HCT116 (cell line): Measurements from ENCODE around the gene BRICD5. TPM values are rescaled to one million over a fixed set of nuclear protein-coding genes. Genes with fewer than 3 reads are reported as not detected.

Experiments
- ATAC-seq: fragments of 200-7000 bp; cut with Tn5 transposase; 2 replicates; pipeline ENCODE4 v1.9.1; 2020; ENCODE audit warnings: mild to moderate bottlenecking, moderate library complexity
- BruUV-seq: library from RNA; stranded (reverse); fragments of 400-500 nt; replicated peaks from 2 replicates; lab custom pipeline; 2021; lab: Mats Ljungman, UMichigan
- CTCF ChIA-PET: fragments of 300-600 bp; sonication (Branson Sonifier 250); formaldehyde crosslinking; loops from one replicate; lab custom pipeline; 2021; ENCODE audit warnings: antibody characterized with exemption; lab: Charles Lee
- POLR2A ChIA-PET: fragments of 300-600, 350-600 bp; sonication (Branson Sonifier 250); formaldehyde crosslinking; loops from one replicate; lab custom pipeline; 2021; ENCODE audit warnings: antibody characterized with exemption; lab: Charles Lee
- RAD21 ChIA-PET, 2 experiments: fragments of 300-600 bp; sonication (Branson Sonifier 250); formaldehyde crosslinking; loops; one replicate each; lab custom pipeline; 2023; ENCODE audit warnings: low total read pairs in 2 of 2; ENCODE audit not compliant: uncharacterized antibody in 2 of 2, unreplicated experiment in 2 of 2, low non-redundant PET in 1 of 2; lab: Charles Lee
- DNase-seq: peaks from one replicate; pipeline ENCODE4 v3.0.0-alpha.2; 2010; ENCODE audit warnings: low read depth, low spot score
- H2AFZ ChIP-seq: fragments of 200-600 bp; shearing (Covaris generic), sonication (generic); 2 replicates; pipeline ENCODE4 v1.6.1; 2017; ENCODE audit warnings: low read depth, mixed run types, mixed read lengths, antibody characterized with exemption, low read length; ENCODE audit not compliant: poor library complexity, severe bottlenecking
- H3K27ac ChIP-seq: 2 replicates; pipeline ENCODE4 v1.5.1; 2012; ENCODE audit warnings: low read depth, low read length
- H3K27me3 ChIP-seq: fragments of 200-600 bp; sonication (generic); 2 replicates; pipeline ENCODE4 v1.6.1; 2016; ENCODE audit warnings: mixed run types, low read length, mixed read lengths; ENCODE audit not compliant: insufficient read depth
- H3K36me3 ChIP-seq, 2 experiments: fragments of 200-500 bp in 1 of 2; fragments of 200-600 bp in 1 of 2; sonication (Bioruptor generic) in 1 of 2; sonication (generic) in 1 of 2; 2 replicates each; pipeline versions ENCODE4 v1.5.1 to v1.6.1; 2014 to 2016; ENCODE audit warnings: low read length in 2 of 2, inconsistent platforms in 1 of 2, mixed read lengths in 1 of 2, mixed run types in 1 of 2; ENCODE audit not compliant: insufficient read depth in 2 of 2, control insufficient read depth in 1 of 2
- H3K4me1 ChIP-seq, 2 experiments: fragments of 200-600 bp in 1 of 2; sonication (generic) in 1 of 2; 2 replicates each; pipeline versions ENCODE4 v1.5.1 to v1.6.1; 2012 to 2017; ENCODE audit warnings: low read length in 2 of 2, inconsistent platforms in 1 of 2, mild to moderate bottlenecking in 1 of 2, mixed read lengths in 1 of 2, mixed run types in 1 of 2, moderate library complexity in 1 of 2; ENCODE audit not compliant: insufficient read depth in 2 of 2, control insufficient read depth in 1 of 2
- H3K4me2 ChIP-seq: fragments of 200-600 bp; sonication (generic); 2 replicates; pipeline ENCODE4 v1.6.1; 2017; ENCODE audit warnings: mixed run types, low read length, mixed read lengths
- H3K4me3 ChIP-seq, 2 experiments: fragments of 200-600 bp in 1 of 2; sonication (generic) in 1 of 2; replicated peaks in 1 of 2; 2 replicates each; pipeline ENCODE4 v1.5.1; 2011 to 2016; ENCODE audit warnings: low read length in 2 of 2, control low read depth in 1 of 2, low read depth in 1 of 2, mild to moderate bottlenecking in 1 of 2, mixed read lengths in 1 of 2, mixed run types in 1 of 2
- H3K79me2 ChIP-seq: fragments of 200-600 bp; sonication (generic); 2 replicates; pipeline ENCODE4 v1.6.1; 2017; ENCODE audit warnings: mild to moderate bottlenecking, mixed run types, low read length, moderate library complexity, mixed read lengths; ENCODE audit not compliant: insufficient read depth
- H3K9ac ChIP-seq: fragments of 200-600 bp; sonication (generic); 2 replicates; pipeline ENCODE4 v1.6.1; 2016; ENCODE audit warnings: low read length, mixed read lengths
- H3K9me2 ChIP-seq: fragments of 200-600 bp; sonication (generic), shearing (Covaris generic); 2 replicates; pipeline ENCODE4 v1.6.1; 2017; ENCODE audit warnings: mixed run types, mild to moderate bottlenecking, moderate library complexity; ENCODE audit not compliant: insufficient read depth
- H3K9me3 ChIP-seq, 2 experiments: fragments of 200-500 bp in 1 of 2; fragments of 200-600 bp in 1 of 2; sonication (Bioruptor generic) in 1 of 2; sonication (generic) in 1 of 2; 2 replicates each; pipeline ENCODE4 v1.6.1; 2014 to 2017; ENCODE audit warnings: low read length in 2 of 2, mixed read lengths in 2 of 2, inconsistent platforms in 1 of 2, low read depth in 1 of 2, mild to moderate bottlenecking in 1 of 2, mixed run types in 1 of 2, moderate library complexity in 1 of 2; ENCODE audit not compliant: control insufficient read depth in 1 of 2, insufficient read depth in 1 of 2
- H4K20me1 ChIP-seq: fragments of 200-600 bp; sonication (generic), shearing (Covaris generic); 2 replicates; pipeline ENCODE4 v1.6.1; 2017; ENCODE audit warnings: mixed run types, mild to moderate bottlenecking, moderate library complexity; ENCODE audit not compliant: insufficient read depth
- CBX3 ChIP-seq: IDR thresholded peaks from 2 replicates; pipeline ENCODE4 v1.6.1; 2012; ENCODE audit warnings: low read depth
- CTCF ChIP-seq, 3 experiments: fragments of 200-600 bp in 1 of 3; sonication (generic) in 1 of 3; IDR thresholded peaks in 2 of 3; conservative IDR thresholded peaks in 1 of 3; 2 replicates each; pipeline ENCODE4 v1.5.1; 2012 to 2017; ENCODE audit warnings: low read depth in 2 of 3, low read length in 2 of 3, antibody characterized with exemption in 1 of 3, borderline replicate concordance in 1 of 3, control low read depth in 1 of 3, mild to moderate bottlenecking in 1 of 3, mixed read lengths in 1 of 3, mixed run types in 1 of 3, moderate library complexity in 1 of 3; ENCODE audit not compliant: insufficient read depth in 1 of 3
- EGR1 ChIP-seq: IDR thresholded peaks from 2 replicates; pipeline ENCODE4 v1.6.1; 2012; ENCODE audit warnings: low read depth
- POLR2A ChIP-seq: IDR thresholded peaks from 2 replicates; pipeline ENCODE4 v1.7.0; 2011; ENCODE audit warnings: borderline replicate concordance; ENCODE audit not compliant: insufficient read depth, insufficient read length; ENCODE audit errors: extremely low read depth
- RAD21 ChIP-seq: IDR thresholded peaks from 2 replicates; pipeline ENCODE4 v1.6.1; 2012; ENCODE audit warnings: low read depth, mild to moderate bottlenecking
- SRF ChIP-seq: IDR thresholded peaks from 2 replicates; pipeline ENCODE4 v1.6.1; 2012; ENCODE audit warnings: low read depth
- ZFX ChIP-seq: fragments of 450-650 bp; IDR thresholded peaks from 2 replicates; pipeline ENCODE4 v1.6.1; 2017
- intact Hi-C: fragments of 100-400 bp; cut with micrococcal nuclease; formaldehyde crosslinking; loops from 2 replicates; pipeline ENCODE4 v1.10.0; 2022
- total RNA-seq: library from RNA; stranded (reverse); gene quantifications from one replicate; pipeline ENCODE4 v1.2.1, GENCODE V29; 2021; ENCODE audit not compliant: unreplicated experiment
- TF ChIP-seq, protein P1 (sequence below): IDR thresholded peaks from 2 replicates; pipeline ENCODE4 v1.6.1; 2012; ENCODE audit warnings: low read depth
- TF ChIP-seq, protein P2 (sequence below): IDR thresholded peaks from 2 replicates; pipeline ENCODE4 v1.6.1; 2012

BRICD5 gene
- total RNA-seq, 1 experiment from 2014 or later, result 9.8 TPM

- no peak for DNase-seq
- Histone ChIP-seq H3K9me3 (no peaks in the 10 kb centered on the region), H3K79me2 (no peaks in the 10 kb centered on the region), H3K4me3 (no peak overlapping the region), H4K20me1 (no peaks in the 10 kb centered on the region), H3K4me2 (no peak overlapping the region), H3K9ac (no peak overlapping the region), H3K27ac (no peak overlapping the region; the same call in 1 of the 2 replicates), H2AFZ (no peak overlapping the region), H3K27me3 (no peaks in the 10 kb centered on the region), H3K4me1 (peaks cover 0 to 5% of the 10 kb centered on the region in 2 experiments; a peak in 1 of 4 replicates), H3K9me2 (no peaks in the 10 kb centered on the region), H3K36me3 (peaks cover 8 to 26% of the 10 kb centered on the region in 2 experiments; a peak in 2 of 4 replicates)
- ChIA-PET POLR2A (interaction anchor here (0.8 to 1.4 kb wide), 2 partner anchors 22 kb away, joined by 4 to 6 read pairs; partner anchors contain the start of gene TRAF7), RAD21 (no interaction called here), CTCF (no interaction called here)
- BruUV-seq, result no TSS peak
- ATAC-seq, result no peak
- no peak for TF ChIP-seq ZFX
- TF ChIP-seq EGR1, result no peak
- TF ChIP-seq, protein P1, sequence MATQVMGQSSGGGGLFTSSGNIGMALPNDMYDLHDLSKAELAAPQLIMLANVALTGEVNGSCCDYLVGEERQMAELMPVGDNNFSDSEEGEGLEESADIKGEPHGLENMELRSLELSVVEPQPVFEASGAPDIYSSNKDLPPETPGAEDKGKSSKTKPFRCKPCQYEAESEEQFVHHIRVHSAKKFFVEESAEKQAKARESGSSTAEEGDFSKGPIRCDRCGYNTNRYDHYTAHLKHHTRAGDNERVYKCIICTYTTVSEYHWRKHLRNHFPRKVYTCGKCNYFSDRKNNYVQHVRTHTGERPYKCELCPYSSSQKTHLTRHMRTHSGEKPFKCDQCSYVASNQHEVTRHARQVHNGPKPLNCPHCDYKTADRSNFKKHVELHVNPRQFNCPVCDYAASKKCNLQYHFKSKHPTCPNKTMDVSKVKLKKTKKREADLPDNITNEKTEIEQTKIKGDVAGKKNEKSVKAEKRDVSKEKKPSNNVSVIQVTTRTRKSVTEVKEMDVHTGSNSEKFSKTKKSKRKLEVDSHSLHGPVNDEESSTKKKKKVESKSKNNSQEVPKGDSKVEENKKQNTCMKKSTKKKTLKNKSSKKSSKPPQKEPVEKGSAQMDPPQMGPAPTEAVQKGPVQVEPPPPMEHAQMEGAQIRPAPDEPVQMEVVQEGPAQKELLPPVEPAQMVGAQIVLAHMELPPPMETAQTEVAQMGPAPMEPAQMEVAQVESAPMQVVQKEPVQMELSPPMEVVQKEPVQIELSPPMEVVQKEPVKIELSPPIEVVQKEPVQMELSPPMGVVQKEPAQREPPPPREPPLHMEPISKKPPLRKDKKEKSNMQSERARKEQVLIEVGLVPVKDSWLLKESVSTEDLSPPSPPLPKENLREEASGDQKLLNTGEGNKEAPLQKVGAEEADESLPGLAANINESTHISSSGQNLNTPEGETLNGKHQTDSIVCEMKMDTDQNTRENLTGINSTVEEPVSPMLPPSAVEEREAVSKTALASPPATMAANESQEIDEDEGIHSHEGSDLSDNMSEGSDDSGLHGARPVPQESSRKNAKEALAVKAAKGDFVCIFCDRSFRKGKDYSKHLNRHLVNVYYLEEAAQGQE, result no peak
- no peak for TF ChIP-seq CTCF (IDR thresholded peaks at IDR 0.05 in 2 of 3, conservative IDR thresholded peaks at IDR 0.05 in 1 of 3; ENCODE audit: borderline replicate concordance in 1 of 3, insufficient read depth in 1 of 3, low read depth in 2 of 3, low read length in 2 of 3)
- no peak for TF ChIP-seq CBX3
- TF ChIP-seq SRF, result no peak
- TF ChIP-seq, protein P2, sequence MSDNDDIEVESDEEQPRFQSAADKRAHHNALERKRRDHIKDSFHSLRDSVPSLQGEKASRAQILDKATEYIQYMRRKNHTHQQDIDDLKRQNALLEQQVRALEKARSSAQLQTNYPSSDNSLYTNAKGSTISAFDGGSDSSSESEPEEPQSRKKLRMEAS, result no peak
- no peak for TF ChIP-seq RAD21
- no peak for TF ChIP-seq POLR2A
- intact Hi-C loops, result no loop called here
These were observed 33.6 kb downstream of the BRICD5 start for GRCh38 chr16:2177101-2177500.
